Measurements from ENCODE around the gene CIPC. TPM values are rescaled to one million over a fixed set of nuclear protein-coding genes. Genes with fewer than 3 reads are reported as not detected.

CIPC gene
- total RNA-seq, 1 experiment from 2014 or later, result 20.6 TPM

DNA sequence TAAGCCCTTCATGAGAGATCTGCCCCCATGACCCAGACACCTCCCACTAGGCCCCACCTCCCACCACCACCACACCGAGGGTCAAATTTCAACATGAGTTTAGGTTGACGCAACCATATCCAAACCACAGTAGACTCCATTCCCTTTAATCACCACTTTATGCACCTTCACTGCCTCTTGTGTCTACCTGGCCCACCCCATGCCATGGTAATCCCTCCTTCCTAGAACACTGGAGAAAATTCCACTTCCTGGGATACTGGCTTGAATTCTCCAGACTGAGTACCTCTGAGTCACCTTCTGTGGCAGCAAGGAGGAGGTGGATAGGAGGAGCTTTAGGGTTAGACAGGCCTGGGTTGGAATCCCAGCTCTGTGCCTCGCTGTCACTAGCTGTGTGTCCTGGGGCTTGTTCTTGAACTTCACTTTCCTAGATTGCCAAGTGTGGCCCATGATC is 26.1 kb upstream of the CIPC start (continued):
- no peak for TF ChIP-seq TCF7L2 (IDR thresholded peaks at IDR 0.05; ENCODE audit: borderline replicate concordance, extremely low read depth, insufficient read depth, insufficient read length)
- no peak for TF ChIP-seq POLR2A (IDR thresholded peaks at IDR 0.05; ENCODE audit: borderline replicate concordance, extremely low read depth, insufficient read depth, insufficient read length)
- no peak for TF ChIP-seq SRF (IDR thresholded peaks at IDR 0.05; ENCODE audit: low read depth)

GRCh38 chr14:77074969-77075368 is 23.1 kb upstream of the CIPC start:
- H3K9ac ChIP-seq (ENCODE audit: low read length), result no peak overlapping the region
- TF ChIP-seq POLR2AphosphoS5 (IDR thresholded peaks at IDR 0.05; ENCODE audit: low read depth, low read length), result no peak
- no peak for TF ChIP-seq EGR1 (IDR thresholded peaks at IDR 0.05; ENCODE audit: low read depth)
- no peak for TF ChIP-seq EZH2phosphoT487 (IDR thresholded peaks at IDR 0.05; ENCODE audit: borderline replicate concordance)
- TF ChIP-seq, protein P1, sequence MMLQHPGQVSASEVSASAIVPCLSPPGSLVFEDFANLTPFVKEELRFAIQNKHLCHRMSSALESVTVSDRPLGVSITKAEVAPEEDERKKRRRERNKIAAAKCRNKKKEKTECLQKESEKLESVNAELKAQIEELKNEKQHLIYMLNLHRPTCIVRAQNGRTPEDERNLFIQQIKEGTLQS (IDR thresholded peaks at IDR 0.05), result no peak
- TF ChIP-seq ZBTB33 (IDR thresholded peaks at IDR 0.05; ENCODE audit: extremely low read depth, insufficient replicate concordance, low read length), result no peak
- TF ChIP-seq ZNF274 (IDR thresholded peaks at IDR 0.05; ENCODE audit: low read depth, low read length), result no peak
- H3K36me3 ChIP-seq (ENCODE audit: control insufficient read depth in 1 of 2, insufficient read depth in 2 of 2, low read length in 2 of 2), result no peaks in the 10 kb centered on the region
- H4K20me1 ChIP-seq (ENCODE audit: insufficient read depth), result no peaks in the 10 kb centered on the region
- no peak overlapping the region for H3K4me2 ChIP-seq (ENCODE audit: low read length)
- no peak overlapping the region for H3K27ac ChIP-seq (ENCODE audit: low read depth, low read length)
- H3K9me3 ChIP-seq (ENCODE audit: control insufficient read depth in 1 of 2, insufficient read depth in 1 of 2, low read depth in 1 of 2, low read length in 2 of 2), result no peaks in the 10 kb centered on the region
- no peaks in the 10 kb centered on the region for H3K79me2 ChIP-seq (ENCODE audit: insufficient read depth, low read length)
- DNase-seq (ENCODE audit: low read depth, low spot score), result no peak
- CTCF ChIA-PET, result no interaction called here
- POLR2A ChIA-PET, result no interaction called here
- RAD21 ChIA-PET (ENCODE audit: low non-redundant PET in 1 of 2, low total read pairs in 2 of 2, uncharacterized antibody in 2 of 2, unreplicated experiment in 2 of 2), result no interaction called here
- H3K9me2 ChIP-seq (ENCODE audit: insufficient read depth), result no peaks in the 10 kb centered on the region
- H3K27me3 ChIP-seq (ENCODE audit: insufficient read depth, low read length), result no peaks in the 10 kb centered on the region
- H3K4me1 ChIP-seq (ENCODE audit: control insufficient read depth in 1 of 2, insufficient read depth in 2 of 2, low read length in 2 of 2), result peaks cover 20 to 36% of the 10 kb centered on the region in 2 experiments
- intact Hi-C loops (cut with micrococcal nuclease), result no loop called here
- no peak overlapping the region for H3K4me3 ChIP-seq (replicated peaks in 1 of 2; ENCODE audit: low read depth in 1 of 2, low read length in 2 of 2)
- H2AFZ ChIP-seq (ENCODE audit: low read depth, low read length, poor library complexity, severe bottlenecking), result no peak overlapping the region
- BruUV-seq (replicated peaks), result no TSS peak
- ATAC-seq, result no peak
